Activated CD8-positive, alpha-beta memory T cell treated with anti-CD3 and anti-CD28 coated beads, Interleukin-2, amount 50 U/mL, for 24 hours (primary cell): Measurements from ENCODE around the gene POLR3GL.

ENCODE experiments used
- DNase-seq: peaks from one replicate; pipeline ENCODE4 v3.0.0-alpha.2; 2020; ENCODE audit errors: extremely low read depth

Gene POLR3GL

DNA sequence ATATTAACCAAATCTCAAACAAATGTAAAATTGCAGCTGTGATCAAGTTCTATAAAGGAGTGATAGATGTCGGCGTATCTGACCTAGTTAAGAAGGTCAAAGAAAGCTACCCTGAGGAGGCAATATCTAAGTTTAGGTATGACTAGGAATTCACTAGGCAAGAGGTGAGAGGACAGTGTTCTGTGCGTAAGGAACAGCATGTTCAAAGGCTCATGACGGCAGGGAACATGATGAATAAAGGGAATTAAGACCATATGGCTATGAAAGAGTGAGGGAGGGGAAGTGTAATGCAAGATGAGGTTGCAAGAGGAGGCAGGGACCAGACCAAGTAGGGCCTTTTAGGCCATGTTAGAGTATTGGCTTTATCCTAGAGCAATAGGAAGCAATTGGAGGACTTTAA, 15.3 kb upstream of the POLR3GL start:
- DNase-seq = no peak

DNA sequence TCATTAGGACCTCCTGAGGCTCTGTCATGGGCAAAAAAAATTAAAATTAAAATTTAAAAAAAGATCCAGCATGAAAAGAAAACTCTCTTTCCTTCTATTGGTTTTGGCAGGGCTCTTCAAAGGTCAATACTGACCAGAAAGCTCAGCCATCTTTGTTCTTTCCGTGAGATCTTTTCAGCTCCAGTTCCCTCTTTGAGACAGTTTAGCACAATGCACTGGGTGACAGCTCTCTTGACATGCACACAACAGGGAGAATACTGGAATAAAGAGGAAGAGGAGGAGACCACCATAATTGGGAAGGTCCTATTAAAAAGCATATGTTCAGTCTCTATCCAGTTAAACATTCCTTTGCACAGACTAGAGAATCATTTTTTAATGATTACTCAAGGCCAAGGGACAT, 13.0 kb upstream of the POLR3GL start:
- DNase-seq = no peak

DNA sequence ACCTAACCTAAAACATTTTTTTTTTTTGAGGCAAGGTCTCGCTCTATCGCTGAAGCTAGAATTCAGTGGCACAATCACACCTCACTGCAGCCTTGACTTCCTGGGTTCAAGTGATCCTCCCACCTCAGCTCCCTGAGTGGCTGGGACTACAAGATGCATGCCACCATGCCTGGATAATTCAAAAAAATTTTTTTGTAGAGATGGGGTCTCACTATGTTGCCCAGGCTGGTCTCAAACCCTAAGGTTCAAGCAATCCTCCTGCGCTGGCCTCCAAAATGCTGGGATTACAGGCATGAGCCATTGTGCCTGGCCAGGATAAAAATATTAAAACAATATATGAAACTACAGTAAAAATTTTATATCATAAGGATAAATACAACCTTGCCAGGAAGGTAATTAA, 11.6 kb upstream of the POLR3GL start:
- no peak for DNase-seq

DNA sequence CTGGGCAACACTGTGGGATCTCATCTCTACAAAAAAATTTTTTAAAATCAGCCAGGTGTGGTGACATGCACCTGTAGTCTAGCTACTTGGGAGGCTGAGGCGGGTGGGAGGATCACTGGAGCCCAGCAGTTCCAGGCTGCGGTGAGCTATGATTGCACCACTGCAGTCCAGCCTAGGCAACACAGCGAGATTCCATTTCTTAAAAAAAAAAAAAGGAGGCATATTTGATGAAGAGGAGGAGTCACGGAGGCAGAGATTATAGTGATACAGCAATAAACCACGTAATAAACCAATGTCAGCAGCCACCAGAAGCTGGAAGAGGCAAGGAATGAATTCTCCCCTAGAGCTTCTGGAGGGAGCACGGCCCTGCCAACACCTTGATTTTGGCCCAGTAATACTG, 10.6 kb upstream of the POLR3GL start:
- DNase-seq = no peak

DNA sequence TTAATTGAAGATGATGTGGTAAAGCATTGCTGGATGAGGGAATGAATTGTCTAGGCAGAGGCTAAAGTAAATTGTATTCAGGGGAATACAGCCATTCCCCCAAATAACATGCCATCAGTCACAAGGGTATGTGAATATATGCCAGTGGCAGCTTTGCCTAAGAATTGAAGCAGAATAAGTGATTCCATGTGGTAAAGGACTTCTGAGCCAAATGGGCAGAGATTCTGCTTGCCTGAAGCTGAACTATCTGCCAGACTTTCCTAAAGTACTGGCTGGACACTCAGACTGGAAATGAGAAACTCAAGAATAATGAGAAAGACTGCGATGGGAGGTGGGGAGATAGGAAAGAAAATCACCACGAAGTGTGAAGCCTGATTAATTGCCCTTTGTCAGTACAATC, 9.1 kb upstream of the POLR3GL start:
- no peak for DNase-seq

DNA sequence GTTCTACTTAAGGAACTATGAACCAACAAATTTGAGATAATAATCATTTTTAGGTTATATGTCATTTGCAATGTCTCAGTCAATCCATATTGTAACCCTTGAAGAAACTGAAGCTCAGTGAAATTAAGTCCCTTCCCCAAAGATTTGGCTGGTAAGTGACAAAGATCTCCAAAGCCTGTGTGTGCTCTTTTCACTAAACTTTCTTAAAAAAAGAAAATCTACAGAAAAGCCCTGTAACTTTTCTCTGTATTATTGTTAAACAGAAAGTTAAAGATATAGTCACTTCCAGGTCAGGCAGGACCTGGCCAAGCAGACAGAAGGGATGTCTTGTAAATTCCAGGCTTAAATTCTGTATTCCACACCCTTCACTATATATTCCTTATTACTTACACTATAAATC, 8.1 kb upstream of the POLR3GL start:
- DNase-seq = no peak

DNA sequence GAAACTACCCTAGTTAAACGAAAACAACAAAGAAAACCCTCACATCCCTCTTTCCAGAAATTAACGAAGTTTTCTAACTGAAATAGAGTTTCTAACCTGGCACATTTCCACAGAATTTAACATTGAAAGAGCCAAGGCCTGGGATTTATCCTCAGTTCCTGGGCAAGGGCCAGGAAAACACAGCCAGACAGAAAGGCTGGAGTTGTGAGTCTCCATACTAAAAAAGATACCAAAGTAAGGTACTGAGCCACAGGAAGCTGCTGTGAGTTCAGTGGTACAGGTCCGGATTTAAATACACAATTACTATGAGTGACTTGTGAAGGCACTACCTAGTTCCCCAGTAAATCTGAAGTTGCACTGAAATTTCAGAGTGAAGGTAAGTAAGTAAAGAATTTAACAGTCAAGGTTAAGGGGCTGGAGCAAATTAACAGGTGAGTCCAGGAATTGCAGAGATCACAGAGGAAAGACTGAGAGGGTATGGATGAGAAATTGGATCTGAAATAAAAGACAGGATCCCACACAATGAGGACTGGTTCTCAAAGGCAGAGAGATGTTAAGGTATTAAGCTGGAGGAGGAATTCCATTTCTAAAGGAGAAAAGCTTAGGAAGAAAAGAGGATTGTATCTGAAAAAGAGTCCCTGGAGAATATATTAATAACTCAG, 7.6 kb upstream of the POLR3GL start:
- DNase-seq = no peak

DNA sequence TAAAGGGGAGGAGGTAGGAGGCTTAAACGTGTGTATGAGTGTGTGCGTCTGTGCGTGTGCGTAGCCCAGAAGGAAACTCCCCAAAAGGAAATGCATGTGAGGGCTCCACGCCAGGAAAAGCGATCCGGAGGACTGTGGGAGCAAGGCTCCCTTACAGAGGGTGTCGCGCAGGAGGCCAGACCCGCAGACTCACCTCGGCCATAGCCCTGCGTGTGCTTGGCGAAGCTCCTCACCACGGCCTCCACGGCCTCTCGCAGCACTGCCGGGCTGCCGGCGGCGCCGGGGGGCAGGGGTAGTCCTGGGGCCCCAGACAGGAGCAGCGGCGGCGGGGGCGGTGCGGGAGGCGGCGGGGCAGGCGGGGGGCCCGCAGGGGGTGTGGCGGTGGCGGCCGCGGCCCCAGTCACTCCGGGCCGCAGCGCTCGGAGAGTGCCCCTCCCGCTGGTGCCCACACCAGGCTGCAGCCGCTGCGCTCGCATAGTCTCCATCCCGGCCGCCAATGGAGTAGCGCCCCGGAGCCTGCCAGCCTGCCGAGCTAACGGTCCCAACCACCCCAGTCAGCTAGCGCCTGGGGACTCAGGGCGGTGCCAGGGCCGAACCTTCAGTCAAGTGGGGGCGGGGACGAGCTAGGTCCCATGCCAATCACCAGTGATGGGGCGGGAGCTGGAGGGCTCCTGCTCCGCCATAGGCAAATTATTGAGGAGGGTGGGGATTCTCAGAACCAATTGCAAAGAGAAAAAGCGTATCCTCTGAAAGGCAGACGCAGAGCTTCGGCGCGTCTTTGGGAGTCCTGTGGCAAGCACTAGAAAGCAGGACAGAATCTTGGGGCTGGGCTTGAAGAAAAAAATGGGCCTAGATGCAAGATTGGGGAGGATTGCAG, 6.8 kb upstream of the POLR3GL start, which contains the start of gene LIX1L:
TSS of gene LIX1L (minus strand) at position 575 of the 877 bp plus-strand sequence. CDS start at position 485, 90 bp downstream.
- DNase-seq = peak; percentile 86

DNA sequence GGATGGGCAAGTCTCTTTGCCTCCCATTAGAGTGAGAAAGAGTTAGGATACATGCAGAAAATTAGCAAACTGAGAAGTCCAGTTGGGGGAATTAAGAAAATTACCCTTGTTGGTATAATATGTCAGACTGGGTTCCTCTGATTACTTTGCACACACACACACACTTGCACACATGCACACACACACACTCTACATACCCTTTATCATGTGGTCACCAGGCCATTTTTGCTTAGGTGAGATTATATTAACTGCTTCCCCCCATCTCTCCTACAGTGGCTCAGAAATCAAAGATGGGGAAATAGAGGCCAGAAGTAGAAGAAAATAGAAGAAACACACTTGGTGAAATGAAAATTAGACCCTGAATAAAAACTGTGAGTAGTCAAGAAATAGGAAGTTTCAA, 5.8 kb upstream of the POLR3GL start:
- DNase-seq = no peak

DNA sequence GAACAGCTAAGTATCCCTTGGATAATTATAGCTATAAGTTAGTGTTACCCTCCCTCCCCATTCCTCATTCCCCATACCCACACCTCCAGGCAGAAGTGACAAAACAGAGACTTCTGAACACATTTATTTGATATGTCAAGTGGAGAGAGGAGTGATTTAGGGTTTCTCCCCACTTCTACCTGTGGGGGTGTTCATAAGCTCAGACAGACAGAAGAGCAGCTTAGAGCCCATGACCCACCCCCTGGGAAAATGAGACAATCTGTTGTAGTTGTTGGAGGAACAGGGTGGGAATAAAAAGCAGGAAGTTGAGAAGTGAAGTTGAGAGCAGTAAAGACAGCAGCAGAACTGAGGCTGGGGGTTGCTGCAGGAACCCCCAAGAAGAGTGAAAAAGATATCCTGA, 5.2 kb upstream of the POLR3GL start:
- DNase-seq = no peak

DNA sequence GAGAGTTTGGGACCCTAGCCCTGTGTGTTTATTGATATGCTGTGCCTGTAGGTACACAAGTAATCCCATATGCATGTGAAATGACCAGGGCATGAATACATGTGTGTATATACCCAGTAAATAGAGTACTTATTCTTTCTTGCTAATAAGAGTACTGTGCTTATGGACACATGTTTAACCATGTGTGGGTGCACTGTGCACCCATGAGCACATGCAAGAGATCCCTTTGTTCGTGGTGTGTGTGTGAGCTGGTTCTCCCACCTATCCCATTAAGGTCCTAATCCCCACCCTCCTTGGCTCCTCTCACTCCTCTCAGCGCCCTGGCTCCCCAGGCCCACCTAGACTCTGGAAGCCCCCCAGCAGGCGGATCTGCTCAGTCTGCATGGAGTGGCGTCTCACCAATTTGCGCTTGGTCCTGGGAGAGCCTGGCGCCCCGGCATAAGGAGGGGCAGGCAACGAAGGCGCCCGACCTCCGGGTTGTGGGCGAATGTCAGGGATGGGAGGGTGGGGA, 4.5 kb upstream of the POLR3GL start:
- no peak for DNase-seq

DNA sequence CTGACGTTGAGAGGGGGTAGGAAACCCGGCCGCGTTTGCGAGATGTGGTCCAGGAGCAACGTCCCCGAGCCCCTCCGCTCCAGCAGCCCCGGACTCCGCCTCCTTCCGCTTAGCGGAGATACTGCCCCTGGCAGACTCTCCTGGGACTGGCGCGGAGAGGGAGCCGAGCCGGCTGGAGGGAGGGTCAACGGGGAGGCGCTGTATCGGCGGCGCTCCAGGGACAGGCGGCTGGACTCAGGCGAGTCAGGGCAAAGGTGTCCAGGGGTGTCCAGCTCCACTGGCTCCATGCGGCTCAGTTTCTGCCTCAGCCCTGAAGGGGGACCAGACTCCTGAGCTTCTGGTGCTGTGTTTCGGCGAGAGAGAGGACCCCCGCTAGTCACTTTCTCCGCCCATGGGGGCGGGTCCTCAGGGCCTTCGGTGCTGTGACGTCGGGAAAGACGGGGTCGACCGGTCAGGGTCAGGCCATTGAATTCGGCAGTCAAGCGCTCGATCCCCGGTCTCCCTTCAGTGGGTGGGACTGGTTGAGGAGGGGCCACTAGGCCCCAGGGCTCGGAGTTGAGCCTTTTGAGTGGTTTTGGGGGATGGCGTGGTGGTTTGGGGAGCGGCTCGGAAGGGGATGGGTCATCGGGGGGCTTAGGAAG, 3.9 kb upstream of the POLR3GL start:
- DNase-seq = no peak

DNA sequence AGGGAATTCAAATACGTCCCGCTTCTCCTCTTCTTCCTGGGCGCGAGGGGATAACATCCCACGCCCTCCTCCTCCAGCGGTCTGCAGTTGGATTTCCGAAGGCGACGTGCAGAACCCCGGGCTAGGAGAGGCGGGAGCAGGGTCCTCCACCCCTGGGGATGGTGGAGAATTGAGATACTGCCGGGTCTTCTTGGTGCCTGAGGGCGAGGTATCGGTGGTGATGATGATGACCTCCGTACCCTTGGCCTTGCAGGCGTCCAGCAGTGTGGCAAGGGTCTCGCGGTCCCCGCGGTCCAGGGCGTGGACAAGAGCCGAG, 3.4 kb upstream of the POLR3GL start:
- no peak for DNase-seq

DNA sequence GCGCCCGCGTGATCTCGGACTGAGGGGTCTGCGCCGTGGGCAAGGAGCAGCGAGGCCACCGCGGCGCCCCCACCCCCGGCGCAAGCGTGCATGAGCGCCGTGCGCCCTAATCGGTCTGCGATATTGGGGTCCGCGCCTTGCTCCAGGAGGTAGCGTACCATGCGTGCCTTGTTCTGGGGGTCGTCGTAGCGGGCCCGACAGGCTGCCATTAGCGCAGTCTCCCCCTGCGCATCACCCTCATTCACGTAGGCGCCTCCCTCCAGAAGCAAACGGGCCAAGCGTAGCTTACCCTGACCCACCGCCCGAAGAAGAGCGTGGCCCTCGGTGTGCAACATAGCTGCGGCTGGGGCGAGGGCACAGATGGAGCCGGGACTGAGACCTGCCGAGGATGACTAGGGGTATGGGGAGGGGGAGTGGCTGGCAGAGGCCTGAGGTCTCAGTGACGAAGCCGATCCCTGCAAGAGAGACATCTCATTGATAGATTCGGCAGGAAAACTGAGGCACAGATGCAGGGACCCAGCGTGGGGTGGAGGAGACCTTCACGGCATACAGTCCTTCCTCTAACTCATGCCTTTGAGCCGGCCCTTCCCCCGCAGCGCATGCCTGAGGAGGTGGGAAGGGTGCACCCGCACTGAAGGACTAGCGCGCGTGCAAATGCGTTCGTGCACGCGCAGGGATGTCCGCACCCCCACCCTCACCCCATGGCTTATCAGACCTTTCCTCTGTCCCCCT, 2.9 kb upstream of the POLR3GL start:
- no peak for DNase-seq

DNA sequence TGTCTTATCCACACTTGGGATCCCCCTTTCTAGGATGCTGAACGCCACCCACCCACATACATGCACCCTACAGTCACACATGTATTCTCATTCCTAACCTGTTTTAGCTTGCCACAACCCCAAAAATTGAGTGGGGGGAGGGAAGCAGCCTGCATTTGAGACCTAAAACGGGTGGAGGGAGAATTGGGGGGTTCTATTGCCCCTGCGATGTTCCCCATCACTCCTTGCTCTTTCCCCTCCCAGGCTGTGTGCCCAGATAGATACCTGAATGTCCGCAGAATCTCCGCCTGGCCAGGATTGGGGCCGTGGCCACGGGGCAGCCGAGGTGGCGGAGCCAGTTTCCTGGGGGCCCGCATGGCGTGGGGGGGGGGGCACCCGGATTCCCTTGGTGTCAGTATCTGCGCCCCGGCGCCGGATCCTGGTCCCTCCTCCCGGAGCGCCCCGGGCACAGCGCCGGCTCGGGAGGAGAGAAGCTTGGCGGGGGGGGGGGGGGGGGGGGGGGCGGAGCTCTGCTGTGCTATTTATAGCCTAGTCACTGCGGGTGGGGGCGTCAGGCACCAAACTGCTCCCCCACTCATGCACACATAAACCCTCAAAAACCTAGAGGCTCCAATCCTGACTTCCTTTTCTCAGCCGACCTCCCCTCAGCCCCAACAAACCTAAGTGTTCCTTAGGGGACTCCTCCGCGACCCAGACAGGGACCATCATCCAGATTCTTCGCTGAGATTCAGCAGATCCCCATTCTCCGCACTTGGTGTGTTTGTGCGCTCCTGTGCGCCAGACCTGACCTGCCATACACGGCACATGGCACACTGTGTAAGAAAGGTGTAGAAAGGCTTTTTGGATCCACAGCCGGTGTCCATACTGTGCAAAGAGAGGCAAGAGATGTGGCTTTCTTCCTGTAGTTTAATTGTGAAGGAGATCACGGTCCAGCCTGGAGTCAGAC, 2.1 kb upstream of the POLR3GL start:
- DNase-seq = peak; percentile 8

DNA sequence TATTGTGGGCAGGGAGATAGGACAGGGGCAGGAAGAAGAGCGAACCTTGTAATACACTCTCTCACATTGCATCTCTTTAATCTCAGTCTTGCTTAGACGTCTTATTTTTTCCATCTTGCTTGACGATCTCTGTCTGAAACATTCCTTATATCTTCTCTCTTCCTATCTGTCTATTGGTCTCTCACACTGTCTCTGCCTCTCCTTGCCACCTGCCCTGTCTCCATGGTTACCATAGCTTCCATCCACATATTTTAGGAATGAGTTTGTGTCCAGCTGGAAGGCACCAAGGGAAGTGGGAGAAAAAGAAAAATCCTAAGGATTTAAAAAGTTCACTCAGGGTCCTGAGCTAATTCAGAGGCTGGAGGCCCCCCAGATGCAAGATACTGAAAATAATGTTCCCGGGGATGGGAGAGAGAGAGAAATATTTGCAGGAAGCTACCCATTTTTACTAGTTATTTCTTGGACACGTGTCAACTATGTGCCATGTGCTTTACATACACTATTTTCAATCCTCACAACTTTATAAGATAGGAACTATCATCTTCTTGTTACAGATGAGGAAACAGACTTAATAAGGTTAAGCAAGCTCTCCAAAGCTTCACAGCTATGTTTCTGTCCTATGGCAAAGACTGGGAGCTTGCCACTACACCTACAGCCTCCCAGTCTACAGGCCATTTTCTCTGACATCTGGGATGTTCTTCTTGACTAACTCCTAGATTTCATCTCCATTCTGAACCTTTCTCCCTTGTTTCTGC, 1.0 kb upstream of the POLR3GL start:
- DNase-seq = no peak

DNA sequence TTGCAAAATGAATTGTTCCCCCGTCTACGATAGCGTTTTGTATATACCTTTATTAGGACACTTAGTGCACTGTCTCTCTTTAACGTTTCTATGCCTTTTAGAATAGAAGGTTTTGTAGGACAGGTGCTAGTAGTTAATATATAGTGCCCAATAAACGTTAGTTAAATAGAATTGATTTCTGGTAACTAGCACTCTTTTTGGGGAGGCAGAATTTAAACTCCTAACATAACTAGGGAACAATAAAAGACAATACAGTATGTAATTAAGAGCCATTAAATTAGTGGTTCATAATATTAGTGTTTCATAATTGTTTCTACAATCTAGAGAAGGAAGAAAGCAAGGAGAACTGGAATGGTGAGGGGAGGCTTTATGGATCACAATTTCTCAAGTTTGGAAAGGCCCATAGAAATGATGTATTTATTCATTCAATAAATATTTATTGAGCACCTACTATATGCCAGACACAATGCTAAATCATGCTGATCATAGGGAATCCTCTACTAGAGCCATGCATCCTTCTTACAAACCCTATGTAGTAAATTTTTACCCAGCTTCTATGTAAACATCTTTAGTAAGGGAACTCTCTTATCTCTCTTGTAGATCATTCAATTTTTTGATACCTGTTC, 742 bp downstream of the POLR3GL start:
- DNase-seq = no peak

DNA sequence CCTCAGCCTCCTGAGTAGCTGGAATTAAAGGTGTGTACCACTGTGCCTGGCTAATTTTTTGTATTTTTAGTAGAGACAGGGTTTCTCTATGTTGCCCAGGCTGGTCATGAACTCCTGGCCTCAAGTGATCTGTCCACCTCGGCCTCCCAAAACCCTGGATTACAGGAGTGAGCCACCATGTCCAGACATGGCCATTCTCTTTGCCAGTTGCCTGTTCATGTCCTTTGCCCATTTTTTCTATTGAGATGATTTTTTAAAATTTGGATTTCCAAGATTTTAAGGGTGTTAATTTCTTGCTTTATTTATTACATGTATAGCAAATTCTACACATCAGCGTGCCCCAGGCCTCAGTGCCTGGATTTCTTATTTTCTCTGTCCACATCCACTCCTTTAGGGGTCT, 2.8 kb downstream of the POLR3GL start:
- DNase-seq = no peak

DNA sequence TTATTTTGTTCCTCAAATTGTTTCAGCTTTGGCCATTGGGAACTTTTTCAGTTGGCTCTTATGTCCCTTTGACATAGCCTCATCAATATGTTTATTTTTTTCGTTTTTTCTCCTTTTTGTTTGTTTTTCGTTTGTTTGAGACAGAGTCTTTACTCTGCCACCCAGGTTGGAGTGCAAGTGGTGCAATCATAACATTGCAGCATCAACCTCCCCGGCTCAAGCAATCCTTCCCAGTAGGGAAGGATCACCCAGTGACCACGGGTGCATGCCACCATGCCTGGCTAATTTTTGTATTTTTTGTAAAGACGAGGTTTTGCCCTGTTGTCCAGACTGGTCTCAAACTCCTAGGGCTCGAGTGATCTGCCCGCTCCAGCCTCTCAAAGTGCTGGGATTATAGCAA, 8.1 kb downstream of the POLR3GL start:
- DNase-seq = no peak

DNA sequence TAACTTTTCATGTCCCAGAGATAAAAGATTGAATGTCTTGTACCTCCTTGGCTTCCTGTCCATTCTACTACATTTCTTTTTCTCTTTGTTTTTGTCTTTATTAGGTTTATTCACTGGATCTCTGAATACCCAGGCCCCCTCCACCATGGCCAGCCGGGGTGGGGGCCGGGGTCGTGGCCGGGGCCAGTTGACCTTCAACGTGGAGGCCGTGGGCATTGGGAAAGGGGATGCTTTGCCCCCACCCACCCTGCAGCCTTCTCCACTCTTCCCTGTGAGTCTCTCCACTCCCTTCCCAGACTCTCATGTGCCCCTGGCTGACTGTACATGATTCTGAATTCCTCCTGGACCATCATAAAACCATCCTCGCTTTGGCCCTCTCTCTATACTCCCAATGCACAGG, 10.2 kb downstream of the POLR3GL start:
- no peak for DNase-seq
